ENCODE measurements around the gene TUBGCP3.

DNA sequence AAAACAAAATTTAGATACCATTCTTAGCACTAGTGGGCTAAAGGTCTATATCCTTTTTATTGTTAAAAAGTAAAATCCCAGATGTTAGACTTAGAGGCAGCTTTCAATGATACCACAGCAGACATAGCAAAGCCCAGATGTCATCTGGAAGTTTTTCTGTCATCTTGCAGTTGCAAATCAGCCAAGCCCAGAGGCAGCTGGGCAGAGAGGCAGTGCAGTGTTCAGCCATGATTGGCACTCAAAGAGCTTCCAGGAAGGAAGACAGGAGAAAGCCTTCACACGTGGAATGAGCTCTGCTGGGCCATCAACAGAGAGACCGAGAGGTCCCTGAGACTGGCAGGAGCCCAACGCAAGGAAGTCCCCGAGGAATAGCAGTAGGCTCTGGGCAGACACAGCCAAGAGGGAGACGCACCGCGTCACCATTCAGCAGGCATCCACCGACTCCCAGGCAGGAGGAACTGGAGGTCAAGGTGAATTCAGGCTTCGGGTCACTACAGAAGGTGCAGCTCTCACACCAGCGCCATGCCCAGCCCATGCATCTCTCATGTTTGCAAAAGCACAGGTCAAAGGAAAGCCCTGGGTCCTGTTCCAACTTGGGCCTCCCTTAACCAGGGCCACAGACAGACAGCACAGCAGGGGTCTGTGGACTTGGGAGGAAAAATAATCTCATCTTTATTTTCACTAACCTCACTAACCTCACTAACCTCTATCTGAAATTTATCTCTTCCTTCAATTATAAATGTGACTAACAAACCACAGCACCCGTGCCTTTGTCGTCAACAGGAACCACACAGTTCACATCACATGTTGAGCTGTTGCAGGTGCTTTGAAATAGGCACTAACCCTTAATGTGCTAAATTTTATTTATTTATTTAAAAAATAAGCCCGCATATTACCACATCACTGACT, 54.9 kb downstream of the TUBGCP3 start:
- TF ChIP-seq POLR2A (IDR thresholded peaks at IDR 0.05) = no peak
- TF ChIP-seq, protein P1, sequence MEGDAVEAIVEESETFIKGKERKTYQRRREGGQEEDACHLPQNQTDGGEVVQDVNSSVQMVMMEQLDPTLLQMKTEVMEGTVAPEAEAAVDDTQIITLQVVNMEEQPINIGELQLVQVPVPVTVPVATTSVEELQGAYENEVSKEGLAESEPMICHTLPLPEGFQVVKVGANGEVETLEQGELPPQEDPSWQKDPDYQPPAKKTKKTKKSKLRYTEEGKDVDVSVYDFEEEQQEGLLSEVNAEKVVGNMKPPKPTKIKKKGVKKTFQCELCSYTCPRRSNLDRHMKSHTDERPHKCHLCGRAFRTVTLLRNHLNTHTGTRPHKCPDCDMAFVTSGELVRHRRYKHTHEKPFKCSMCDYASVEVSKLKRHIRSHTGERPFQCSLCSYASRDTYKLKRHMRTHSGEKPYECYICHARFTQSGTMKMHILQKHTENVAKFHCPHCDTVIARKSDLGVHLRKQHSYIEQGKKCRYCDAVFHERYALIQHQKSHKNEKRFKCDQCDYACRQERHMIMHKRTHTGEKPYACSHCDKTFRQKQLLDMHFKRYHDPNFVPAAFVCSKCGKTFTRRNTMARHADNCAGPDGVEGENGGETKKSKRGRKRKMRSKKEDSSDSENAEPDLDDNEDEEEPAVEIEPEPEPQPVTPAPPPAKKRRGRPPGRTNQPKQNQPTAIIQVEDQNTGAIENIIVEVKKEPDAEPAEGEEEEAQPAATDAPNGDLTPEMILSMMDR (IDR thresholded peaks at IDR 0.05) = no peak
- TF ChIP-seq POLR2AphosphoS5 (IDR thresholded peaks at IDR 0.05) = no peak
